HepG2 (cell line): Measurements from ENCODE around the gene UBE2C. TPM values are rescaled to one million over a fixed set of nuclear protein-coding genes. Genes with fewer than 3 reads are reported as not detected.

Experiments used
- BRD4 ChIP-seq: sonication (generic); formaldehyde crosslinking; IDR thresholded peaks from 2 replicates; pipeline ENCODE4 v1.4.0; 2020; ENCODE audit warnings: missing genetic modification reagents
- CBX1 ChIP-seq: IDR thresholded peaks from one replicate; pipeline ENCODE4 v1.6.1; 2016; ENCODE audit warnings: antibody characterized with exemption, low read depth
- HDAC6 ChIP-seq: fragments of 200-600 bp; sonication (generic); IDR thresholded peaks from 2 replicates; pipeline ENCODE4 v1.7.0; 2017; ENCODE audit warnings: mild to moderate bottlenecking, antibody characterized with exemption, low read length, low read depth
- RBM22 ChIP-seq: fragments of 200-400 bp; formaldehyde crosslinking; optimal IDR thresholded peaks from 2 replicates; pipeline ENCODE3; 2017; ENCODE audit warnings: mild to moderate bottlenecking, low read length, moderate library complexity
- RFX1 ChIP-seq: fragments of 450-650 bp; IDR thresholded peaks from 2 replicates; pipeline ENCODE4 v1.6.1; 2017
- RFXAP ChIP-seq: sonication (generic); formaldehyde crosslinking; IDR thresholded peaks from 2 replicates; pipeline ENCODE4 v1.4.0; 2020; ENCODE audit warnings: missing genetic modification reagents, borderline replicate concordance
- SSRP1 ChIP-seq: IDR thresholded peaks from 2 replicates; pipeline ENCODE4 v1.6.1; 2016; ENCODE audit warnings: control low read depth
- TGIF2 ChIP-seq: IDR thresholded peaks from 2 replicates; pipeline ENCODE4 v1.6.1; 2016; ENCODE audit warnings: control low read depth, missing compliant biosample characterization
- U2AF2 ChIP-seq: fragments of 200-400 bp; formaldehyde crosslinking; IDR thresholded peaks from 2 replicates; pipeline ENCODE4 v1.6.1; 2017; ENCODE audit warnings: low read depth, mild to moderate bottlenecking, low read length
- ZEB1 ChIP-seq: IDR thresholded peaks from 2 replicates; pipeline ENCODE4 v1.6.1; 2012; ENCODE audit warnings: mild to moderate bottlenecking, low read depth, inconsistent platforms; ENCODE audit not compliant: insufficient replicate concordance
- ZNF350 ChIP-seq: sonication (generic); formaldehyde crosslinking; IDR thresholded peaks from 2 replicates; pipeline ENCODE4 v1.4.0; 2020; ENCODE audit warnings: mild to moderate bottlenecking, low read depth, missing genetic modification reagents, borderline replicate concordance
- ZNF383 ChIP-seq: sonication (generic); formaldehyde crosslinking; IDR thresholded peaks from 2 replicates; pipeline ENCODE4 v1.4.0; 2020; ENCODE audit warnings: missing genetic modification reagents, mild to moderate bottlenecking, borderline replicate concordance
- ZNF749 ChIP-seq: sonication (generic); formaldehyde crosslinking; IDR thresholded peaks from 2 replicates; pipeline ENCODE4 v1.8.0; 2022; ENCODE audit warnings: mild to moderate bottlenecking, missing genetic modification reagents, moderate library complexity, borderline replicate concordance
- ZNF879 ChIP-seq: sonication (generic); formaldehyde crosslinking; IDR thresholded peaks from 2 replicates; pipeline ENCODE4 v1.8.1; 2023; ENCODE audit warnings: missing genetic modification reagents
- polyA plus RNA-seq, 8 experiments: library from polyadenylated mRNA; depleted of rRNA in 3 of 8; stranded (reverse) in 7 of 8; unstranded in 1 of 8; fragments of >200 nt; fragmentation: Illumina TruSeq in 4 of 8; extraction: Trizol in 4 of 8; gene quantifications; 2 replicates each; pipeline versions ENCODE4 v1.2.1 to v1.2.3, GENCODE V29; 2011 to 2016; ENCODE audit warnings: low read depth in 4 of 8, missing spikeins in 1 of 8, mixed read lengths in 1 of 8; ENCODE audit not compliant: insufficient read depth in 1 of 8
- total RNA-seq, 5 experiments: library from RNA; depleted of rRNA; stranded (reverse); fragments of >200 nt; fragmentation: Illumina TruSeq; extraction: Trizol; gene quantifications; 2 replicates each; pipeline ENCODE4 v1.2.3, GENCODE V29; 2016; ENCODE audit warnings: low read depth in 1 of 5
- TF ChIP-seq, protein P1 (sequence below): sonication (generic); formaldehyde crosslinking; IDR thresholded peaks from 2 replicates; pipeline ENCODE4 v1.5.1; 2020; ENCODE audit warnings: mild to moderate bottlenecking, missing genetic modification reagents
- TF ChIP-seq, protein P2 (sequence below): sonication (generic); formaldehyde crosslinking; IDR thresholded peaks from 2 replicates; pipeline ENCODE4 v1.4.0; 2020; ENCODE audit warnings: mild to moderate bottlenecking, missing genetic modification reagents
- TF ChIP-seq, protein P3 (sequence below): sonication (generic); formaldehyde crosslinking; IDR thresholded peaks from 2 replicates; pipeline ENCODE4 v1.5.1; 2020; ENCODE audit warnings: missing genetic modification reagents, mild to moderate bottlenecking, borderline replicate concordance
- TF ChIP-seq, protein P4 (sequence below): IDR thresholded peaks from 2 replicates; pipeline ENCODE4 v1.6.1; 2018; ENCODE audit warnings: missing genetic modification reagents, mild to moderate bottlenecking, missing compliant biosample characterization
- TF ChIP-seq, protein P5 (sequence below): fragments of 450-650 bp; IDR thresholded peaks from 2 replicates; pipeline ENCODE4 v1.6.1; 2017; ENCODE audit warnings: mild to moderate bottlenecking
- TF ChIP-seq, protein P6 (sequence below): sonication (generic); formaldehyde crosslinking; IDR thresholded peaks from 2 replicates; pipeline ENCODE4 v1.4.0; 2020; ENCODE audit warnings: missing genetic modification reagents, low read depth, mild to moderate bottlenecking, borderline replicate concordance

Gene UBE2C
- total and polyA plus RNA-seq, 2 of the 13 experiments (the other 11 are each of a cell fraction or from before 2014, with no cell fraction given) = 100 to 123 TPM

DNA sequence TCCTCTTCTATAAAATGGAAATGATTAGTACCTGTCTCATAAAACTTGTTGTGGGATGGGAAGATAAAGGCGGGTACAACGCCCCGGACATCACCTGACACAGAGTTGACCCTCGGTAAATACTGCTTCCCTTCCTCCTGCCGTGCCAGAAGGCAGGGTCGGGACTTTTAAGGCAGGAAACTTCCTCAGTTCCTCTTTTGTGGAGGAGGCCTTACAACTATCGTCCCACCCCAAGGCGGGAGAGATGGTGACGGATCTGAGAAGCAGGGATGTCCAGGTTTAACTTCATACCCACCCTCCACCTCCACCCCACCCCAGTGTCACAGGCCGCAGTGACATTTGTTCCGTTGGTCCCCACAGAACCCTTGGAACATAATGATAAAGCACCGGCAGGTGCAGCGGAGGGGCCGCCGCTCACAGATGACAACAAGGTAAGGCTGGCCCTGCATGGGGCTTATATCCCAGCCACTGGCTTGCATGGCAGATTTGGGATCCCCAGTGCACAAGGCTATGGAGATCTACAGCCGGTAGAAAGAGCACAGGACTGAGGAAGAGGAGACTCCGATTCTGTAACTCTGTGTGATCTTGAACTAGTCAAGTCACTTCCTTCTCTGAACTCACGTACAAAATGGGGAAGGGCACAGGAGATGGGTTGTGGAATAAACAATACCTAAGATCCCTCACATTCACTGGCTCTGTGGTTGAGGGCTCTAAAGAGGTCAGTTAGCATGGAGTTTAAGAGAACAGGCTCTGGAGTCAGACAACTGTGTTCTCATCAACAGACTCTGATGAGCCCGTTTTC lies 19.9 kb upstream of the UBE2C start (continued):
- TF ChIP-seq HDAC6 (no peak), ZNF383 (CRISPR knock-in tag) (no peak), U2AF2 (no peak), ZEB1 (peak; percentile 11), RFXAP (no peak), BRD4 (CRISPR knock-in tag) (no peak), TGIF2 (CRISPR knock-in tag) (no peak), CBX1 (no peak), SSRP1 (CRISPR knock-in tag) (0 out of 2 replicates have a peak, but pooled peaks have one; percentile 36), ZNF879 (CRISPR knock-in tag) (no peak), ZNF350 (CRISPR knock-in tag) (no peak), ZNF749 (CRISPR knock-in tag) (no peak), RFX1 (no peak), RBM22 (peak; percentile 35)
- TF ChIP-seq, protein P1, sequence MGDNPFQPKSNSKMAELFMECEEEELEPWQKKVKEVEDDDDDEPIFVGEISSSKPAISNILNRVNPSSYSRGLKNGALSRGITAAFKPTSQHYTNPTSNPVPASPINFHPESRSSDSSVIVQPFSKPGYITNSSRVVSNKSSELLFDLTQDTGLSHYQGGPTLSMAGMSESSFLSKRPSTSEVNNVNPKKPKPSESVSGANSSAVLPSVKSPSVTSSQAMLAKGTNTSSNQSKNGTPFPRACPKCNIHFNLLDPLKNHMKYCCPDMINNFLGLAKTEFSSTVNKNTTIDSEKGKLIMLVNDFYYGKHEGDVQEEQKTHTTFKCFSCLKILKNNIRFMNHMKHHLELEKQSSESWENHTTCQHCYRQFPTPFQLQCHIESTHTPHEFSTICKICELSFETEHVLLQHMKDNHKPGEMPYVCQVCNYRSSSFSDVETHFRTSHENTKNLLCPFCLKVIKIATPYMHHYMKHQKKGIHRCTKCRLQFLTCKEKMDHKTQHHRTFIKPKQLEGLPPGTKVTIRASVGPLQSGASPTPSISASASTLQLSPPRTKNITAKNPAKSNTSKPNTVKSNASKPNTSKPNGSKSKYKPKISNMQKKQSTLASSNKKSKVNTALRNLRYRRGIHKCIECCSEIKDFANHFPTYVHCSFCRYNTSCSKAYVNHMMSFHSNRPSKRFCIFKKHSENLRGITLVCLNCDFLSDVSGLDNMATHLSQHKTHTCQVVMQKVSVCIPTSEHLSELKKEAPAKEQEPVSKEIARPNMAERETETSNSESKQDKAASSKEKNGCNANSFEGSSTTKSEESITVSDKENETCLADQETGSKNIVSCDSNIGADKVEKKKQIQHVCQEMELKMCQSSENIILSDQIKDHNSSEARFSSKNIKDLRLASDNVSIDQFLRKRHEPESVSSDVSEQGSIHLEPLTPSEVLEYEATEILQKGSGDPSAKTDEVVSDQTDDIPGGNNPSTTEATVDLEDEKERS (CRISPR knock-in tag) = no peak
- TF ChIP-seq, protein P2, sequence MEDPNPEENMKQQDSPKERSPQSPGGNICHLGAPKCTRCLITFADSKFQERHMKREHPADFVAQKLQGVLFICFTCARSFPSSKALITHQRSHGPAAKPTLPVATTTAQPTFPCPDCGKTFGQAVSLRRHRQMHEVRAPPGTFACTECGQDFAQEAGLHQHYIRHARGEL (CRISPR knock-in tag) = no peak
- TF ChIP-seq, protein P3, sequence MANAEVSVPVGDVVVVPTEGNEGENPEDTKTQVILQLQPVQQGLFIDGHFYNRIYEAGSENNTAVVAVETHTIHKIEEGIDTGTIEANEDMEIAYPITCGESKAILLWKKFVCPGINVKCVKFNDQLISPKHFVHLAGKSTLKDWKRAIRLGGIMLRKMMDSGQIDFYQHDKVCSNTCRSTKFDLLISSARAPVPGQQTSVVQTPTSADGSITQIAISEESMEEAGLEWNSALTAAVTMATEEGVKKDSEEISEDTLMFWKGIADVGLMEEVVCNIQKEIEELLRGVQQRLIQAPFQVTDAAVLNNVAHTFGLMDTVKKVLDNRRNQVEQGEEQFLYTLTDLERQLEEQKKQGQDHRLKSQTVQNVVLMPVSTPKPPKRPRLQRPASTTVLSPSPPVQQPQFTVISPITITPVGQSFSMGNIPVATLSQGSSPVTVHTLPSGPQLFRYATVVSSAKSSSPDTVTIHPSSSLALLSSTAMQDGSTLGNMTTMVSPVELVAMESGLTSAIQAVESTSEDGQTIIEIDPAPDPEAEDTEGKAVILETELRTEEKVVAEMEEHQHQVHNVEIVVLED (CRISPR knock-in tag) = no peak
- TF ChIP-seq, protein P4, sequence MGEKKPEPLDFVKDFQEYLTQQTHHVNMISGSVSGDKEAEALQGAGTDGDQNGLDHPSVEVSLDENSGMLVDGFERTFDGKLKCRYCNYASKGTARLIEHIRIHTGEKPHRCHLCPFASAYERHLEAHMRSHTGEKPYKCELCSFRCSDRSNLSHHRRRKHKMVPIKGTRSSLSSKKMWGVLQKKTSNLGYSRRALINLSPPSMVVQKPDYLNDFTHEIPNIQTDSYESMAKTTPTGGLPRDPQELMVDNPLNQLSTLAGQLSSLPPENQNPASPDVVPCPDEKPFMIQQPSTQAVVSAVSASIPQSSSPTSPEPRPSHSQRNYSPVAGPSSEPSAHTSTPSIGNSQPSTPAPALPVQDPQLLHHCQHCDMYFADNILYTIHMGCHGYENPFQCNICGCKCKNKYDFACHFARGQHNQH (CRISPR knock-in tag) = no peak
- TF ChIP-seq, protein P5, sequence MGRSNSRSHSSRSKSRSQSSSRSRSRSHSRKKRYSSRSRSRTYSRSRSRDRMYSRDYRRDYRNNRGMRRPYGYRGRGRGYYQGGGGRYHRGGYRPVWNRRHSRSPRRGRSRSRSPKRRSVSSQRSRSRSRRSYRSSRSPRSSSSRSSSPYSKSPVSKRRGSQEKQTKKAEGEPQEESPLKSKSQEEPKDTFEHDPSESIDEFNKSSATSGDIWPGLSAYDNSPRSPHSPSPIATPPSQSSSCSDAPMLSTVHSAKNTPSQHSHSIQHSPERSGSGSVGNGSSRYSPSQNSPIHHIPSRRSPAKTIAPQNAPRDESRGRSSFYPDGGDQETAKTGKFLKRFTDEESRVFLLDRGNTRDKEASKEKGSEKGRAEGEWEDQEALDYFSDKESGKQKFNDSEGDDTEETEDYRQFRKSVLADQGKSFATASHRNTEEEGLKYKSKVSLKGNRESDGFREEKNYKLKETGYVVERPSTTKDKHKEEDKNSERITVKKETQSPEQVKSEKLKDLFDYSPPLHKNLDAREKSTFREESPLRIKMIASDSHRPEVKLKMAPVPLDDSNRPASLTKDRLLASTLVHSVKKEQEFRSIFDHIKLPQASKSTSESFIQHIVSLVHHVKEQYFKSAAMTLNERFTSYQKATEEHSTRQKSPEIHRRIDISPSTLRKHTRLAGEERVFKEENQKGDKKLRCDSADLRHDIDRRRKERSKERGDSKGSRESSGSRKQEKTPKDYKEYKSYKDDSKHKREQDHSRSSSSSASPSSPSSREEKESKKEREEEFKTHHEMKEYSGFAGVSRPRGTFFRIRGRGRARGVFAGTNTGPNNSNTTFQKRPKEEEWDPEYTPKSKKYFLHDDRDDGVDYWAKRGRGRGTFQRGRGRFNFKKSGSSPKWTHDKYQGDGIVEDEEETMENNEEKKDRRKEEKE = no peak
- TF ChIP-seq, protein P6, sequence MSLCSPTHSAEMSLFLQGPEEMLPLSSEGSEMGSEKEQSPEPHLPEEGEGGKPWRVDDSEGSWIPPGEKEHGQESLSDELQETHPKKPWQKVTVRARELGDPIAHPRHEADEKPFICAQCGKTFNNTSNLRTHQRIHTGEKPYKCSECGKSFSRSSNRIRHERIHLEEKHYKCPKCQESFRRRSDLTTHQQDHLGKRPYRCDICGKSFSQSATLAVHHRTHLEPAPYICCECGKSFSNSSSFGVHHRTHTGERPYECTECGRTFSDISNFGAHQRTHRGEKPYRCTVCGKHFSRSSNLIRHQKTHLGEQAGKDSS (CRISPR knock-in tag) = no peak
